Measurements from ENCODE around the gene SLC8A2.

Gene SLC8A2

DNA sequence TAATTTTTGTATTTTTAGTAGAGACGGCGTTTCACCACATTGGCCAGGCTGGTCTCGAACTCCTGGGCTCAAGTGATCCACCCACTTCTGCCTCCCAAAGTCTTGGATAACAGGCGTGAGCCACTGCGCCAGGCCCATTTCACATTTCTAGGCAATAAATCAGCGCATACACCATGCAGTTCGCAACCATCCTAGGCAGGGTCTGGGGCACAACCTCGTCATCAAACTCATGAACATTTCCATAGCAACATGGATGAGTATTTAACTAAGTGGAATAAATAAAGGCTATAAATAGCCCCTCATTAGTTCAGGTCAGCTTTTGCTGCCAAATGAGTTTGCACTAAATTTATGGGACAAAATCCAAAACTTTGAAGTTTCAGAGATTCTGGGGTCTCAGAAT lies 60.6 kb downstream of the SLC8A2 start:
- Mint-ChIP-seq H3K9me3 (no peaks in the 10 kb centered on the region), H3K36me3 (ENCODE audit: insufficient read depth) (no peaks in the 10 kb centered on the region), H3K27ac (no peak overlapping the region), H3K27me3 (peaks cover 66 to 80% of the 10 kb centered on the region in 2 donors), H3K4me1 (ENCODE audit: low read depth in 2 of 2) (peaks cover 0 to 1% of the 10 kb centered on the region in 2 donors), H3K4me3 (no peak overlapping the region)
- ATAC-seq (replicated peaks) = no peak
- no peak for DNase-seq

DNA sequence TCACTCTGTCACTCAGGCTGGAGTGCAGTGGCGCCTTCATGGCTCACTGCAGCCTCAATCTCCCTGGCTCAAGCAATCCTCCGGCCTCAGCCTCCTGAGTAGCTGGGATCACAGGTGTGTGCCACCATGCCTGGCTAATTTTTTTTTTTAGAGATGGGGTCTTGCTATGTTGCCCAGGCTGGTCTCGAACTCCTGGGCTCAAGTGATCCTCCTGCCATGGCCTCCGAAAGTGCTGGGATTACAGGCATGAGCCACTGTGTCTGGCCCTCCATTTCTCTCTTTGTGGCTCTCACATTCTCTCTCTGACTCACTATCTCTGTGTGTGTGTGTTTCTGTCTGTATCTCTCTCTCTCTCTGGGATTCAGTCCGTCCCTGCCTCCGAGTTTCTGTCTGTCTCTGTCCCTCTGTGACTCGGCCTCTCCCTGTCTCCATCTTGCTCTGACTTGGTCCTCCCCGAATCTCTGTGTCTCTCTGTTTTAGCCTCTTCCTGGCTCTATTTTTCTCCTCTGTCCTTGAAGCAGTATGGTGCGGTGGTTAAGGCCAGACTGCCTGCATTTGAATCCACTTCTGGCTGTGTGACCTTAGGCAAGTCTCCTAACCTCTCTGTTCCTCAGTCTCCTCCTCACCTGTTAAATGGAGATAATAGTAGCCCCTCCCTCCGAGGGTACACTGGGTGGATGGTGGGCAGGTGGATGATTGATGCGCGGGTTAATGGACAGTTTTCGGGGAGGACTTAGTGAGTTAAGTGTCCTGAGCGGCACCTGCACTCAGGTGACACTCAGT lies 63.3 kb downstream of the SLC8A2 start:
- DNase-seq = no peak
- Mint-ChIP-seq H3K36me3 (ENCODE audit: insufficient read depth) (peaks cover 3% of the 10 kb centered on the region), H3K27me3 (peaks cover 67 to 80% of the 10 kb centered on the region in 2 donors), H3K9me3 (no peaks in the 10 kb centered on the region), H3K4me3 (no peak overlapping the region), H3K27ac (no peak overlapping the region), H3K4me1 (ENCODE audit: low read depth in 2 of 2) (peaks cover 0 to 1% of the 10 kb centered on the region in 2 donors)
- no peak for ATAC-seq (replicated peaks)

DNA sequence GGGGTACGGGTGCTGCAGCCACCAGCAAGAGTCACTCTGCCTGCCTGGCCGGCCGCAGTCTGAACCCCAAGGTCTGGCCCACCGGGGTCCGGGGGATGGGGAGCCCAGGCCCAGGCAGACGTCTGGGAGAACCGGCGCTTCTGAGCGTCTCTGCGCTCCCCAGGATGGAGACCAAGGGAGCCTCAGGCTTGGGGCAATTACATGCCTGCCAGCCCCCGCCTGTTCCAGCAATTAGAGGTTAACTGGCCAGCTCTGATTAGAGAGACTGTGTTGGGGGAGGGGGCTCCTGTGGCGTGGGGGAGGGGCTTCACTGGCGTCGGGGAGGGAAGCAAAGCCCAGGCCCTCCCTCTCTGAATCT lies 64.3 kb downstream of the SLC8A2 start:
- H3K27ac Mint-ChIP-seq = no peak overlapping the region
- peaks cover 68 to 80% of the 10 kb centered on the region in 2 donors for H3K27me3 Mint-ChIP-seq
- peaks cover 3% of the 10 kb centered on the region for H3K36me3 Mint-ChIP-seq (ENCODE audit: insufficient read depth)
- H3K4me1 Mint-ChIP-seq (ENCODE audit: low read depth in 2 of 2) = peaks cover 0 to 1% of the 10 kb centered on the region in 2 donors
- no peak for ATAC-seq (replicated peaks)
- no peak overlapping the region for H3K4me3 Mint-ChIP-seq
- DNase-seq = no peak
- H3K9me3 Mint-ChIP-seq = no peaks in the 10 kb centered on the region

DNA sequence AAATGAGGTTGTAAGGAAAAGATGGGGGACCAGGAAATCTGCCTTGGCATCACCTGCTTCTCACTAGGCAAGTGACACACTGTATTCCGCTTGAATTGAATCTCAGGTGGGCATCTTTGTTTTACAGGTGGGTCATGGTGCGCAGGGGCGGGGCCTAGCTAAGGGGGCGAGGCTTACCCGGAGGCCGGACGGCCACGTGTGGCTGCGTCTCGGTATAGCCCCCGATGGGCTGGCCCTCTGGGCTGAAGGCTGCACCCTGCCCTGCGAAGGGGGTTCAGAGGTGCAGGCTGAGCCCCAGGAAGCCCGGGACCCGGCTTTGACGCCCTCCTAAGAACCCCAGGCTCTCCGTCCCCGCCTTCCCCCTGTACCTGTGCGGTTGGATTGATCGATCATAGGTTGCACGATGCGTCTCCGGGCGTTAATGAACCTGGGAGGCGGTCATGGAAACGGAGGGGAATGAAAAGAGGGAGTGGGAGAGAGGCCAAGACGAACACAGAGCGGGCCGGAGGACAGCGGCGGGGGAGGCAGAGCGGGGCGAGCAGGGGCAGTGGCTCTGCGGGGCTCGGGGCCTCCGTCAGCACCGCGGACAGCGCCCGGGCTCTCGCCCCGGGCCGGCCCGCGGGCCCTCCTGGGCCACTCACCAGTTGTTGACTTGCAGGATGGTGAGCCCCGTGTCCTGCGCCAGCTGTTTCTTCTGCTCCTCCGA lies 64.8 kb downstream of the SLC8A2 start:
- peaks cover 0 to 1% of the 10 kb centered on the region in 2 donors for H3K4me1 Mint-ChIP-seq (ENCODE audit: low read depth in 2 of 2)
- no peak overlapping the region for H3K4me3 Mint-ChIP-seq
- no peak for DNase-seq
- H3K27me3 Mint-ChIP-seq = peaks cover 63 to 75% of the 10 kb centered on the region in 2 donors
- H3K36me3 Mint-ChIP-seq (ENCODE audit: insufficient read depth) = peaks cover 3% of the 10 kb centered on the region
- no peak overlapping the region for H3K27ac Mint-ChIP-seq
- H3K9me3 Mint-ChIP-seq = no peaks in the 10 kb centered on the region
- peak; percentile 33 for ATAC-seq (replicated peaks)

DNA sequence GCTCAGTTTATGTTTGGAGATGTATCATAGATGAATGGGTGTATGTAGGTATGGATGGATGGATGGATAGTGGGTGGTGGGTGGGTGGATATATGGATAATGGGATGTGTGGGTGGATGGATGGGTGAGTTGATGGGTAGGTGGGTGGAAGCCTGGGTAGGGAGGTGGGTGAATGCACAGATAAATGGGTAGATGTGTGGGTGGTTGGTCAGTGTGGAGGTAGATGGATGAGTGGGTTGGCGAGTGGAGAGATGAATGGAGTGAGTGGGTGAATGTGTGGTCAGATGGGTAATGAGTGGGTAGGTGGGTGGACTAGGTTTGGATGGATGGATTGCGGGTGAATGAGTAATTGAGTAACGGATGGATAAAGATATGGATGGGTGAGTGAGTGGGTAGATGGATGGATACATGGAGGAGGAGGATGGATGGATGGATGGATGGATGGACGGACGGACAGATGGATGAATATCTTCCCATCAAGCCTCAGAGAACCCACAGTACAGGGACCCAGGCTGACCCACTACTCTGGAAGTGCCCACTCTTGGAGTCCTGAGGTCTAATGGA lies 65.8 kb downstream of the SLC8A2 start:
- no peak for ATAC-seq (replicated peaks)
- no peak overlapping the region for H3K27ac Mint-ChIP-seq
- H3K4me1 Mint-ChIP-seq (ENCODE audit: low read depth in 2 of 2) = peaks cover 0 to 1% of the 10 kb centered on the region in 2 donors
- no peak for DNase-seq
- no peak overlapping the region for H3K4me3 Mint-ChIP-seq
- H3K27me3 Mint-ChIP-seq = peaks cover 65 to 81% of the 10 kb centered on the region in 2 donors
- H3K9me3 Mint-ChIP-seq = no peaks in the 10 kb centered on the region
- peaks cover 3% of the 10 kb centered on the region for H3K36me3 Mint-ChIP-seq (ENCODE audit: insufficient read depth)

DNA sequence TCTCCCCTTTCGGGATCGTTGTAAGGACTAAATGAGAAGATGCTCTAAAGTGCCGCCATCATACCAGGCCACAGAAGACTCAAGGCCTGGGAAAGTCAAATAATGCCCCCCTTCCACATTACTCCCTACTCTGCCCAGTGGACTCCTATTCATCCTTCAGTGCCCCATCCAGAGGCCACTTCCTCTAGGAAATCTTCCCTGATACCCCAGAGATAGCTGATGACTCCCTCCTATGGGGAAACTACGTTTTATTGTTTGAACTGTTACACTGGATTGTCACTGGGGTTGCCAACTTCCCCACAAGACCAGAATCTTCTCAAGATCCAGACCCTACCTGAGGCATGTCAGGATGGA lies 66.5 kb downstream of the SLC8A2 start:
- DNase-seq (no peak), ATAC-seq (replicated peaks) (no peak)
- Mint-ChIP-seq H3K36me3 (ENCODE audit: insufficient read depth) (peaks cover 3% of the 10 kb centered on the region), H3K27ac (no peak overlapping the region), H3K4me3 (no peak overlapping the region), H3K27me3 (peaks cover 65 to 87% of the 10 kb centered on the region in 2 donors), H3K4me1 (ENCODE audit: low read depth in 2 of 2) (peaks cover 0 to 1% of the 10 kb centered on the region in 2 donors), H3K9me3 (no peaks in the 10 kb centered on the region)

DNA sequence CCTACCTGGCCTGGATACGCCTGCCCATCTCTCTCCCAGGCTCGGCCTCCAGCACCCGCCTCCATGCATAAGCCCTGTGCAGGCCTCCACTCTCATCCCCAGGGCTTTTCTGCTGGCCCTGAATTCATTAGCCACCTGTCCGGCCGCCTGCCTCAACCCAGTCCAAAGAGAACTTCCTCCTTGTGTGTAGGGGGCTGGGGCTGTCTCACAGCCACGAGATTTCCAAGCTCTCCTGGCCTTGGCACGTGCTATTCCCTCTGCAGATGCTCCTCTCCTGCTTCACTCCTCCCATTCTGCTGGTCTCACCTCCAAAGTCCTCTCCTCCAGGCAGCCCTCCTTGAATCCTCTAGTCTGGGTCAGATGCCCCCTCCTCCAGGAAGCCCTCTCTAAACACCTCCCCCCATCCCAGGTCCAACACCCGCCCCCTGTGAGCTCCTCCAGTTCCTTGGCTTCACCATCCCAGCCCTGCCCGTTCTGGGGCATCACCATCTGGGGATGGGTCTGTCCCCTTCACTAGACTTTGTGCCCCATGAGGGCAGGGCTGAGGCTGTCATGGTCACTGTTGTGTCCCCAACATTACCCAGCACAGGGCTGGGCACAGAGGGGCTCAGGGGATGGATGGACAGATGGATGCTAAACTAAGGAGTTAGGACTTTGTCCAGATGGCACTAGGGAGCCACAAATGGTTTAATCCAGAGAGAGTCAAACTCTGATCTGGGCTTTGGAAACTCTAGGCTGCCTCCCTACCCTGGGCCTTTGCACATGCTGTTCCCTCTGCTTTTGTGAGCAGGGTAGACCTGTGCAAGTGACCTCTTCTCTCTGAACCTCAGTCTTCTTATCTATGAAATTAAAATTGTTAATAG lies 67.1 kb downstream of the SLC8A2 start:
- ATAC-seq (replicated peaks) = no peak
- peaks cover 5% of the 10 kb centered on the region for H3K36me3 Mint-ChIP-seq (ENCODE audit: insufficient read depth)
- H3K4me1 Mint-ChIP-seq (ENCODE audit: low read depth in 2 of 2) = peaks cover 0 to 1% of the 10 kb centered on the region in 2 donors
- H3K27ac Mint-ChIP-seq = no peak overlapping the region
- H3K27me3 Mint-ChIP-seq = peaks cover 65 to 88% of the 10 kb centered on the region in 2 donors
- no peak for DNase-seq
- no peaks in the 10 kb centered on the region for H3K9me3 Mint-ChIP-seq
- no peak overlapping the region for H3K4me3 Mint-ChIP-seq

DNA sequence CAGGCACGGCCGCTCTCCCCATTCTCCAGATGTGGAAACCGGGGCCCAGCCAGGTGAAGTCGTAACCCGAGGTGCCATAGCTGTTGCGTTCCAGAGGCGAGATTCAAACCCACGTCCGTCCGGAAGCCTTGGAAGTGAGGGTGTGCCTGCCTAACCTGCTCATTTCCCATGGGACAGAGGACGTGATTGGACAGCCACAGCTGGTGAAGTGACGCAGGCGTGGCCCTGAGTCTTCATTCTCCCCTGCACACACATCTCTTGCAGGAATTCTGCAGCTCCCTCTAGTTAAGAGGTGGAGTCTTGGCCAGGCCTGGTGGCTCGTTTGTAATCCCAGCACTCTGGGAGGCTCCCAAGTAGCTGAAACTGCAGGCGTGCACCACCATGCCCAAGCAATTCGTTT lies 69.2 kb downstream of the SLC8A2 start:
- Mint-ChIP-seq H3K27ac (no peak overlapping the region), H3K4me1 (ENCODE audit: low read depth in 2 of 2) (no peaks in the 10 kb centered on the region), H3K36me3 (ENCODE audit: insufficient read depth) (peaks cover 5% of the 10 kb centered on the region), H3K27me3 (peaks cover 48 to 88% of the 10 kb centered on the region in 2 donors), H3K9me3 (no peaks in the 10 kb centered on the region), H3K4me3 (no peak overlapping the region)
- ATAC-seq (replicated peaks) = no peak
- DNase-seq = no peak

DNA sequence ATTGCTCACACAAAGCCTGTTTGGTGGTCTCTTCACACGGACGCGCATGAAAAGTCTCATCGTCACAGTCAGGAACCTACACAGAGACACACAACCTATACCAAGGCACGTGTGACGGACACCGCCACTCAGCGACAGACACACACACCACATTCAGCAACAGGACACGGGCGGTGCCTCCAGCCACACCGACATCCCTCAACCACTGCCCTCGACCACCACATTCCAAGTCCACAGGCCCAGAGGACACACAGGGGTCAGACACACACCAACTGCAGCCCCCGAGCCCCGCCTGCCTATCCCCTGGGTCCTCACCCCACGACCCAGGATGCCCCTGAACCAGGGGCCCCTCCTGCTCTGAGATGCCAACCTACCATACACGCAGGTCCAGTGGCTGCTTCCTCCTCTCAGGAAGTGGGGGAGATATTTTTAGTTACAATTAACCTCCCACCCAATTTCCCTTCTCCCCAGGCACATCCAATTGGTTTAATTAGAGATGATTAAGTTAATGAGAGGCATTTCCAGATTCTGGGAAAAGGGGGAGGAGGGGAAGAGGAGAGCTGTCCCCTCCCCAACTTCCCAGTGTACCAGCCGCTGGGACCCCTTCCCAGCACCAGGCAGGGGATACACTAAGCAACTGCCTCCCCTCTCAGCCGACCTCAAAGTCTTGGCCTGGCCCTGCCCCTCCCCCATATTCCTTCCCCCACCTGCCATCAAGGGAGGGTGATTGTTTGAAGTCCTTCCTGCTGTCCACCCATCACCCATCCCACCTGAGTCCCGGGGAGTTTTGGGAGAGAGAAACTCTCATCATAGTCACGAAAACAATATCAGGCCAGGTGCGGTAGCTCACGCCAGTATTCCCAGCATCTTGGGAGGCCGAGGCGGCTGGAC lies 72.7 kb downstream of the SLC8A2 start:
- Mint-ChIP-seq H3K4me1 (ENCODE audit: low read depth in 2 of 2) (peaks cover 0 to 1% of the 10 kb centered on the region in 2 donors), H3K9me3 (no peaks in the 10 kb centered on the region), H3K36me3 (ENCODE audit: insufficient read depth) (peaks cover 2% of the 10 kb centered on the region), H3K27ac (peak overlapping the region in 1 of 2 donors; percentile 21), H3K4me3 (no peak overlapping the region), H3K27me3 (peaks cover 31 to 71% of the 10 kb centered on the region in 2 donors)
- DNase-seq = no peak
- no peak for ATAC-seq (replicated peaks)

DNA sequence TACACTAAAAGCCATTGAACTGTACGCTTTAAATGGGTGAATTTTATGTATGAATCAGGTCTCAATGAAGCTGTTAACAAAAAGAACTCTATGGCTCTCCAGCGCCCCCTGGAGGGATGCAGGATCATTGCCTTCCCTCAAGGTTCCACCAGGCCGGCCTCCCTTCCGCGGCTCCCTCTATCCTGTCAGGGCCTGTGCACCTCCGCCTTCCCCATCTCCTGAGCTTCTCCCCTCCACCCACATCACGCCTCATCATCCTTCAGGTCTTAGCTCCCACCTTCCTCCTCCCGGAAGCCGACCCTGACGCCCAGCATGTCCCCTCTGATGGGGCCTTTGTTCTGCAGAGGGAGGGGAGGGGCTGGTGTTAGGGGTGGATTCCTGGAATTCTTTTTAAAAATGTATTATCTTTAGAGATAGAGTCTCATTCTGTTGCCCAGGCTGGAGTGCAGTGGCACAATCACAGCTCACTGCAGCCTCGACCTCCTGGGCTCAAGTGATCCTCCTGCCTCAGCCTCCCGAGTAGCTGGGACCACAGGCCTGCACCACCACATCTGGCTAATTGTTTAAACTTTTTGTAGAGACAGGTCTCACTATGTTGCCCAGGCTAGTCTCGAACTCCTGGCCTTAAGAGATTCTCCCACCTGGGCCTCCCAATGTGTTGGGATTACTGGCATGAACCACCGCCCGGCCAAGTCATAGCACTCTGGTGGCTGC lies 80.0 kb downstream of the SLC8A2 start:
- H3K4me3 Mint-ChIP-seq = no peak overlapping the region
- H3K9me3 Mint-ChIP-seq = no peaks in the 10 kb centered on the region
- ATAC-seq (replicated peaks) (peak; percentile 86), DNase-seq (peak; percentile 84 to 88 (median 86))
- H3K4me1 Mint-ChIP-seq (ENCODE audit: low read depth in 2 of 2) = peaks cover 4 to 6% of the 10 kb centered on the region in 2 donors
- H3K27me3 Mint-ChIP-seq = peaks cover 26 to 33% of the 10 kb centered on the region in 2 donors
- no peak overlapping the region for H3K27ac Mint-ChIP-seq
- no peaks in the 10 kb centered on the region for H3K36me3 Mint-ChIP-seq (ENCODE audit: insufficient read depth)

DNA sequence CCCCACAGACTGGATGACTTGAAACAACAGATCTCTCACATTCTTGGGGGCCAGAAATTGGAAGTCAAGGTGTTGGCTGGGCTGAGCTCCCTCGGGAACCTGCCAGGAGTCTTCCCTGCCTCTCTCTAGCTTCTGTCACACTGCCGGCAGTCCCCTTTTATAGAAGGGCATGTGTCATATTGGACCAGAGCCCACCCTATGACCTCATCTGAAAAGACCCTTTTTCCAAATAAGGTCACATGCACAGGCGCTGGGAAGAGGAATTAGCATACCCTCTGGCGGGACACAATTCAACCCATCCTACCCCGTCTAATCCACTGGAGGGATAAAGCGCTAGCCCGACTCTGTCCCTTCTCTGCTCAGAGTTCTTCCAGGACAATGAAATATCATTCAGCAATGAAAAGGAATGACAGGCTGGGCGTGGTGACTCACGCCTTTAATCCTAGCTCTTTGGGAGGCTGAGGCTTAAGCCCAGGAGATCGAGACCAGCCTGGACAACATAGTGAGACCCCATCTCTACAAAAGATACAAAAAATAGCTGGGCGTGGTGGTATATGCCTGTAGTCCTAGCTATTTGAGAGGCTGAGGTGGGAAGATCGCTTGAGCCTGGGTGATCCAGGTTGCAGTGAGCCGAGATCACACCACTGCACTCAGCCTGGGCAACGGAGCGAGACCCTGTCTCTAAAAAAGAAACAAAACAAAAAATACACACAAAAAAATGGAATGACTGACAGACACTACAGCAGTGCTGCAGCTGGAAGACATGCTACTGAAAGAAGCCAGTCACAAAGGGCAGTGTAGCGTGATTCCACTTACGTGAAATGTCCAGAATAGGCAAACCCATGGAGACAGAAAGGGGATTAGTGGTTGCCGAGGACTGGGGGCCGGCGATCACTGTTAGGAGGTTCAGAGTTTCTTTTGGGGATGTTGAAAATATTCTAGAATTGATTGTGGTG lies 80.9 kb downstream of the SLC8A2 start:
- no peaks in the 10 kb centered on the region for H3K9me3 Mint-ChIP-seq
- DNase-seq (no peak), ATAC-seq (replicated peaks) (no peak)
- peaks cover 4 to 6% of the 10 kb centered on the region in 2 donors for H3K4me1 Mint-ChIP-seq (ENCODE audit: low read depth in 2 of 2)
- no peak overlapping the region for H3K27ac Mint-ChIP-seq
- no peak overlapping the region for H3K4me3 Mint-ChIP-seq
- H3K27me3 Mint-ChIP-seq = peaks cover 21 to 26% of the 10 kb centered on the region in 2 donors
- H3K36me3 Mint-ChIP-seq (ENCODE audit: insufficient read depth) = no peaks in the 10 kb centered on the region

Measured in effector memory CD8-positive, alpha-beta T cell (primary cell).